GM10248 (cell line): ENCODE data around the gene KRT25.

Source experiments
- CTCF ChIA-PET: fragments of 300-600 bp; sonication (Branson Sonifier 250); formaldehyde crosslinking; extraction: SDS; loops from one replicate; lab custom pipeline; 2021; ENCODE audit warnings: antibody characterized with exemption; lab: Yijun Ruan, JAX
- POLR2A ChIA-PET: fragments of 350-650 bp; sonication (Branson Sonifier 250); formaldehyde crosslinking; extraction: SDS; loops from one replicate; lab custom pipeline; 2020; ENCODE audit warnings: antibody characterized with exemption; lab: Yijun Ruan, JAX
- DNase-seq: peaks from one replicate; pipeline ENCODE4 v3.0.0; 2012; ENCODE audit errors: extremely low spot score
- TF ChIP-seq, protein P1 (sequence below): IDR thresholded peaks from 2 replicates; pipeline ENCODE4 v1.5.1; 2012; ENCODE audit warnings: mild to moderate bottlenecking, low read depth; ENCODE audit errors: extremely low read depth, missing control alignments, control extremely low read depth

Gene KRT25

GRCh38 chr17:40738553-40738952 lies 16.6 kb downstream of the KRT25 start:
- ChIA-PET CTCF (no interaction called here), POLR2A (no interaction called here)
- TF ChIP-seq, protein P1, sequence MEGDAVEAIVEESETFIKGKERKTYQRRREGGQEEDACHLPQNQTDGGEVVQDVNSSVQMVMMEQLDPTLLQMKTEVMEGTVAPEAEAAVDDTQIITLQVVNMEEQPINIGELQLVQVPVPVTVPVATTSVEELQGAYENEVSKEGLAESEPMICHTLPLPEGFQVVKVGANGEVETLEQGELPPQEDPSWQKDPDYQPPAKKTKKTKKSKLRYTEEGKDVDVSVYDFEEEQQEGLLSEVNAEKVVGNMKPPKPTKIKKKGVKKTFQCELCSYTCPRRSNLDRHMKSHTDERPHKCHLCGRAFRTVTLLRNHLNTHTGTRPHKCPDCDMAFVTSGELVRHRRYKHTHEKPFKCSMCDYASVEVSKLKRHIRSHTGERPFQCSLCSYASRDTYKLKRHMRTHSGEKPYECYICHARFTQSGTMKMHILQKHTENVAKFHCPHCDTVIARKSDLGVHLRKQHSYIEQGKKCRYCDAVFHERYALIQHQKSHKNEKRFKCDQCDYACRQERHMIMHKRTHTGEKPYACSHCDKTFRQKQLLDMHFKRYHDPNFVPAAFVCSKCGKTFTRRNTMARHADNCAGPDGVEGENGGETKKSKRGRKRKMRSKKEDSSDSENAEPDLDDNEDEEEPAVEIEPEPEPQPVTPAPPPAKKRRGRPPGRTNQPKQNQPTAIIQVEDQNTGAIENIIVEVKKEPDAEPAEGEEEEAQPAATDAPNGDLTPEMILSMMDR = no peak
- no peak for DNase-seq

DNA sequence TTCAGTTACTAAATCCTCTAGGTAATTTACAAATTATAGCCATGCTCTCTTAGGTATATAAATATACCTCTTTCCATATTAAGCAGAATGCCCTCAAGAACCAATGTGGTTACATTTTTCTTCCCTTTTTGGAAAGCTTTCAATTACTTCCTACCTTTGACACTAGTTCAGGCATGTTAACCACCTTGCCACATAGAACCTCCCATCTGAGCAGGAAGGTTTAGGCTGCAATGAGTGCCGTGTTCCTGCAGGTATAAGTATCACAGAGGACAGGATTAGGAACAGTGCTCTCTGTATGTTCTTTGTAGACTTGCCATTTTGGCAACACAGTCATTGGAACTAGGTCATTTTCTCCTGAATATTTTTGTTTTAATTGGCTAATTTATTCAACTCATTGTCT lies 20.1 kb downstream of the KRT25 start:
- no peak for DNase-seq
- CTCF ChIA-PET = interaction anchor here (1.1 kb wide), 1 partner anchor 18 kb away, joined by 3 read pairs; no protein-coding TSS in a partner anchor
- POLR2A ChIA-PET = no interaction called here
- TF ChIP-seq, protein P1 = no peak

- POLR2A ChIA-PET = no interaction called here
Measured at GRCh38 chr17:40734018-40734417, 21.1 kb downstream of the KRT25 start.

GRCh38 chr17:40730970-40731369 lies 24.2 kb downstream of the KRT25 start:
- ChIA-PET CTCF (interaction anchor here (0.9 to 1.5 kb wide), 2 partner anchors 9 to 20 kb away, joined by 3 read pairs; no protein-coding TSS in a partner anchor), POLR2A (no interaction called here)
- TF ChIP-seq, protein P1 = no peak
- no peak for DNase-seq

More at GRCh38 chr17:40734018-40734417, 21.1 kb downstream of the KRT25 start:
- CTCF ChIA-PET = no interaction called here
- TF ChIP-seq, protein P1 = no peak
- no peak for DNase-seq

- ChIA-PET POLR2A (no interaction called here), CTCF (interaction anchor here (0.9 to 1.4 kb wide), 3 partner anchors 27 to 536 kb away, joined by 3 to 4 read pairs (median 3); no protein-coding TSS in a partner anchor)
- peak; percentile 47 for DNase-seq
- TF ChIP-seq, protein P1 = no peak
Measured at GRCh38 chr17:40727447-40728231, 27.5 kb downstream of the KRT25 start.

DNA sequence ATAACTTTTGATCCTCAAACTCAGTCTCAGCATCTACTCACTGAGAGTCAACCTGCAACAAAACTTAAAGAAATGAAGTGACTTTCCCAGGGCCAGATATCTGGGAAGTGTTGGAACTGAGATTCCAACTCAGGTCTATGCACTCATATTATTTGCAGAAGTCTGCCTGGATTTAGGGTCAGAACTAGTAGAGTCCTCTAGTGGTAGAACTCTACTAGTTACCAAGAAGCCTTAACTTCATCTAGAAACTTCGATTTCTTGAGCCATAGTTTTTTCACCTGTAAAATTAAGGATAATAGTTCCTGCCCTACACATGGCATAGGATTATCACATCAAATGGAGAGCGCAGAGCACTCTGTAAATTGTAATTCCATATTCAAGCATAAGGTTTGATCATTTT lies 28.2 kb downstream of the KRT25 start:
- ChIA-PET POLR2A (no interaction called here), CTCF (interaction anchor here (0.9 to 1.4 kb wide), 2 partner anchors 26 to 27 kb away, joined by 3 to 4 read pairs; no protein-coding TSS in a partner anchor)
- TF ChIP-seq, protein P1 = peak; percentile 8
- DNase-seq = no peak
